Measurements from ENCODE around the gene FDX2.

GRCh38 chr19:10343495-10343894, 27.7 kb upstream of the FDX2 start:
- TF ChIP-seq ZNF274 (IDR thresholded peaks at IDR 0.05; ENCODE audit: low read depth, low read length) (no peak), SUZ12 (IDR thresholded peaks at IDR 0.05; ENCODE audit: extremely low read depth, insufficient read depth, insufficient read length) (no peak)

Measured in NT2/D1 (cell line).